K562 (cell line): Measurements from ENCODE around the gene RCC2. TPM values are rescaled to one million over a fixed set of nuclear protein-coding genes. Genes with fewer than 3 reads are reported as not detected.

ENCODE experiments used
- ATAC-seq: fragments of 200-7000 bp; cut with Tn5 transposase; 3 replicates; pipeline ENCODE4 v1.9.1; 2020; ENCODE audit warnings: moderate library complexity
- BruUV-seq: library from RNA; stranded (reverse); fragments of 400-500 nt; replicated peaks from 2 replicates; lab custom pipeline; 2021; lab: Mats Ljungman, UMichigan
- CTCF ChIA-PET: fragments of 300-600 bp; formaldehyde crosslinking; extraction: SDS; loops from one replicate; lab custom pipeline; 2021; ENCODE audit warnings: low intra/inter-chr PET ratio; lab: Yijun Ruan, JAX
- POLR2A ChIA-PET: fragments of 300-600, 350-650 bp; sonication (Branson Sonifier 250); formaldehyde crosslinking; extraction: SDS; loops from one replicate; lab custom pipeline; 2021; ENCODE audit warnings: antibody characterized with exemption, inconsistent platforms; lab: Yijun Ruan, JAX
- DNase-seq, 4 experiments: peaks; one replicate each; pipeline versions ENCODE4 v3.0.0 to v3.0.0-alpha.2; 2011 to 2018; ENCODE audit warnings: low spot score in 3 of 4, mixed read lengths in 3 of 4; ENCODE audit errors: extremely low read depth in 1 of 4
- FAIRE-seq: peaks from 2 replicates; lab custom pipeline; 2011; peaks lifted over from hg19 to GRCh38; lab: Jason Lieb, UNC
- H2AFZ ChIP-seq: 2 replicates; pipeline ENCODE4 v1.6.0; 2011; ENCODE audit warnings: low read depth, low read length, control low read depth, inconsistent platforms
- H3K27ac ChIP-seq: fragments of 200-600 bp; 3 replicates; pipeline ENCODE4 v1.8.0; 2011; ENCODE audit warnings: low read depth, mild to moderate bottlenecking, control low read depth, inconsistent platforms, low read length, moderate library complexity, mixed read lengths; ENCODE audit errors: extremely low read depth
- H3K27me3 ChIP-seq, 2 experiments: fragments of 300-600 bp in 1 of 2; 2 replicates in 1 of 2; 3 replicates in 1 of 2; pipeline versions ENCODE4 v1.6.0 to v1.8.0; 2011; ENCODE audit warnings: inconsistent platforms in 2 of 2, low read length in 2 of 2, mild to moderate bottlenecking in 1 of 2, mixed read lengths in 1 of 2, moderate library complexity in 1 of 2; ENCODE audit not compliant: control insufficient read depth in 2 of 2, insufficient read depth in 2 of 2
- H3K36me3 ChIP-seq: fragments of 300-600 bp; 3 replicates; pipeline ENCODE4 v1.8.0; 2011; ENCODE audit warnings: mild to moderate bottlenecking, low read length, inconsistent platforms; ENCODE audit not compliant: control insufficient read depth, insufficient read depth
- H3K4me1 ChIP-seq, 2 experiments: fragments of 200-600 bp in 1 of 2; replicated peaks in 1 of 2; 2 replicates in 1 of 2; 3 replicates in 1 of 2; pipeline versions ENCODE4 v1.5.1 to v1.8.0; 2011; ENCODE audit warnings: inconsistent platforms in 2 of 2, low read length in 2 of 2, mild to moderate bottlenecking in 1 of 2, mixed read lengths in 1 of 2, moderate library complexity in 1 of 2; ENCODE audit not compliant: control insufficient read depth in 2 of 2, insufficient read depth in 2 of 2
- H3K4me2 ChIP-seq: 2 replicates; pipeline ENCODE4 v1.6.1; 2011; ENCODE audit warnings: low read length, control low read depth, inconsistent platforms, mixed read lengths; ENCODE audit not compliant: insufficient read depth
- H3K4me3 ChIP-seq: fragments of 200-600 bp; sonication (generic), shearing (Covaris generic); 2 replicates; pipeline ENCODE4 v1.5.1; 2016; ENCODE audit warnings: control low read depth, inconsistent platforms
- H3K79me2 ChIP-seq: fragments of 200-600 bp; 3 replicates; pipeline ENCODE4 v1.8.0; 2011; ENCODE audit warnings: low read length, inconsistent platforms; ENCODE audit not compliant: control insufficient read depth, insufficient read depth
- H3K9ac ChIP-seq, 2 experiments: 2 replicates each; pipeline versions ENCODE4 v1.6.0 to v1.6.1; 2011; ENCODE audit warnings: low read depth in 2 of 2, low read length in 2 of 2, control low read depth in 1 of 2, inconsistent platforms in 1 of 2, mild to moderate bottlenecking in 1 of 2, mixed read lengths in 1 of 2; ENCODE audit not compliant: insufficient read depth in 1 of 2
- H3K9me1 ChIP-seq: one replicate; pipeline ENCODE4 v1.6.0; 2011; ENCODE audit warnings: inconsistent platforms, mild to moderate bottlenecking, low read length, moderate library complexity; ENCODE audit not compliant: control insufficient read depth, insufficient read depth
- H3K9me3 ChIP-seq: replicated peaks from 2 replicates; pipeline ENCODE4 v1.5.1; 2011; ENCODE audit warnings: low read depth, low read length, inconsistent platforms; ENCODE audit not compliant: control insufficient read depth, insufficient read depth
- H4K20me1 ChIP-seq: replicated peaks from 2 replicates; pipeline ENCODE4 v1.6.1; 2011; ENCODE audit warnings: low read length, inconsistent platforms, mixed read lengths; ENCODE audit not compliant: control insufficient read depth, insufficient read depth
- CEBPG ChIP-seq, 3 experiments: fragments of 200-800 bp in 1 of 3; sonication (Bioruptor generic) in 1 of 3; sonication (generic) in 1 of 3; formaldehyde crosslinking in 1 of 3; IDR thresholded peaks in 2 of 3; conservative IDR thresholded peaks in 1 of 3; 2 replicates each; pipeline versions ENCODE4 v1.6.1 to v1.8.0; 2016 to 2022; ENCODE audit warnings: missing compliant biosample characterization in 2 of 3, missing genetic modification characterization in 2 of 3, mild to moderate bottlenecking in 1 of 3, missing genetic modification reagents in 1 of 3
- POLR2G ChIP-seq: fragments of 200-400 bp; formaldehyde crosslinking; IDR thresholded peaks from 2 replicates; pipeline ENCODE4 v1.6.1; 2017; ENCODE audit warnings: low read depth, mild to moderate bottlenecking, antibody characterized with exemption, low read length, moderate library complexity
- SIN3A ChIP-seq, 2 experiments: fragments of 150-350 bp in 1 of 2; IDR thresholded peaks; 2 replicates each; pipeline ENCODE4 v1.6.1; 2011 to 2016; ENCODE audit warnings: borderline replicate concordance in 2 of 2, low read depth in 2 of 2, low read length in 2 of 2, mild to moderate bottlenecking in 2 of 2, moderate library complexity in 2 of 2; ENCODE audit not compliant: control insufficient read depth in 1 of 2
- STAG1 ChIP-seq: sonication (generic); formaldehyde crosslinking; IDR thresholded peaks from 2 replicates; pipeline ENCODE4 v1.5.0; 2020; ENCODE audit warnings: missing genetic modification reagents, borderline replicate concordance
- WGBS: fragments of 100-300 bp; shearing (Covaris generic); methylation state at CpG from one replicate; pipeline ENCODE4 v1.1.6; 2016; ENCODE audit warnings: low coverage, mixed read lengths; ENCODE audit not compliant: insufficient coverage; ENCODE audit errors: missing lambda C conversion rate; 5-methylcytosine and 5-hydroxymethylcytosine counted together
- in situ Hi-C: fragments of 300-500 bp; cut with MboI; formaldehyde crosslinking; loops from 4 replicates; pipeline ENCODE4 v1.15.0; 2018; ENCODE audit warnings: inconsistent platforms, mixed read lengths
- intact Hi-C: fragments of 100-400 bp; cut with micrococcal nuclease; formaldehyde crosslinking; loops from 2 replicates; pipeline ENCODE4 v1.14.2; 2022
- polyA plus RNA-seq, 8 experiments: library from polyadenylated mRNA; depleted of rRNA in 4 of 8; stranded (reverse) in 5 of 8; unstranded in 3 of 8; fragments of >200 nt; fragmentation: Nextera tagmentation in 2 of 8; fragmentation: Illumina TruSeq in 1 of 8; extraction: Ambion mirVana in 2 of 8; extraction: Trizol in 1 of 8; gene quantifications; 2 replicates each; pipeline versions ENCODE4 v1.2.1 to v1.2.3, GENCODE V29; 2011 to 2014; ENCODE audit warnings: inconsistent platforms in 1 of 8, missing spikeins in 1 of 8
- total RNA-seq, 7 experiments: library from RNA; depleted of rRNA in 6 of 7; stranded (reverse); fragments of >200 nt in 6 of 7; fragmentation: Illumina TruSeq in 2 of 7; extraction: Trizol in 2 of 7; gene quantifications; 2 replicates each; pipeline versions ENCODE4 v1.2.1 to v1.2.3, GENCODE V29; 2011 to 2021; ENCODE audit warnings: low replicate concordance in 1 of 7

The RCC2 gene
- total and polyA plus RNA-seq, 9 of the 15 experiments (the other 6 are each of a cell fraction or from before 2014, with no cell fraction given) = 31.8 to 292 (median 116) TPM

DNA sequence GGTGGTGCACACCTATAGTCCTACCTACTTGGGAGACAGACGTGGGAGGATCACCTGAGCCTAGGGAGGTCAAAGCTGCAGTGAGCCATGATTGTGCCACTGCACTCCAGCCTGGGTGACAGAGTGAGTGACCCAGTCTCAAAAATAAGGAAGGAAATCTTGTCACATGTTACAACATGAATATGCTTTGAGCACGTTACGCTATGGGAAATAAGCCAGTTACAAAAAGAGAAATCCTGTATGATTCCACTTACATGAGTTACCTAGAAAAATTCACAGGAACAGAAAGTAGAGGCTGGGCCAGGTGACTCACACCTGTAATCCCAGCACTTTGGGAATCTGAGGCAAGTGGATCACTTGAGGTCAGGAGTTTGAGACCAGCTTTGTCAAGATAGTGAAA lies 74.2 kb downstream of the RCC2 start:
- no peak overlapping the region for H3K27ac ChIP-seq
- H3K9ac ChIP-seq = no peak overlapping the region
- in situ Hi-C loops (no loop called here), intact Hi-C loops (no loop called here)
- H3K9me1 ChIP-seq = no peaks in the 10 kb centered on the region
- POLR2A ChIA-PET = interaction anchor here (1.0 to 1.2 kb wide), 2 partner anchors 10 to 22 kb away, joined by 3 read pairs; no protein-coding TSS in a partner anchor
- FAIRE-seq = no peak
- ATAC-seq = no peak
- H3K9me3 ChIP-seq = no peaks in the 10 kb centered on the region
- CTCF ChIA-PET = no interaction called here
- no peaks in the 10 kb centered on the region for H4K20me1 ChIP-seq
- no peak for DNase-seq
- no peaks in the 10 kb centered on the region for H3K36me3 ChIP-seq
- peaks cover 31 to 45% of the 10 kb centered on the region in 2 experiments for H3K27me3 ChIP-seq
- TF ChIP-seq SIN3A (IDR thresholded peaks at IDR 0.05; ENCODE audit: borderline replicate concordance in 2 of 2, control insufficient read depth in 1 of 2, low read depth in 2 of 2, low read length in 2 of 2) (no peak), POLR2G (no peak), STAG1 (CRISPR knock-in tag) (no peak), CEBPG (CRISPR knock-in tag; IDR thresholded peaks at IDR 0.05) (no peak), CEBPG (tag; conservative IDR thresholded peaks at IDR 0.05 in 1 of 2, IDR thresholded peaks at IDR 0.05 in 1 of 2) (no peak)
- 11% methylated on average over 3 of the region's 3 CpGs for WGBS
- no peak overlapping the region for H3K4me2 ChIP-seq
- BruUV-seq = no TSS peak
- H3K4me3 ChIP-seq = no peak overlapping the region
- H2AFZ ChIP-seq = no peak overlapping the region
- peaks cover 6% of the 10 kb centered on the region in 2 experiments; a peak in 4 of 5 replicates for H3K4me1 ChIP-seq
- H3K79me2 ChIP-seq = no peaks in the 10 kb centered on the region

DNA sequence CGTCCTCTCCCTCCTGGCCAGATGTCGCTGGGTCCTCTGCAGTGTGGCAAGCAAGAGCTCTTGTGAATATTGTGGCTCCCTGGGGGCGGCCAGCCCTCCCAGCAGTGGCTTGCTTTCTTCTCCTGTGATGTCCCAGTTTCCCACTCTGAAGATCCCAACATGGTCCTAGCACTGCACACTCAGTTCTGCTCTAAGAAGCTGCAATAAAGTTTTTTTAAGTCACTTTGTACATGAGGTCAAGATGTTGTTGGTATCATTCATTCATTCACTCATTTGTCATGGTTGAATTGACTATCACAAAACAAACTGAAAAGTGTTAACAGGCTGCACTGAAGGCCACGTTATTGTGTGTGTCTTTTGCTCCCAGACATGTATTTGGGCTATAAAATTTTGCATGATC lies 75.7 kb downstream of the RCC2 start:
- intact Hi-C loops = no loop called here
- H4K20me1 ChIP-seq = no peaks in the 10 kb centered on the region
- FAIRE-seq (no peak), ATAC-seq (no peak), DNase-seq (no peak)
- BruUV-seq = no TSS peak
- ChIA-PET CTCF (no interaction called here), POLR2A (interaction anchor here (0.6 kb wide), 1 partner anchor 44 kb away, joined by 3 read pairs; no protein-coding TSS in a partner anchor)
- no peak overlapping the region for H3K27ac ChIP-seq
- H3K9me1 ChIP-seq = no peaks in the 10 kb centered on the region
- H2AFZ ChIP-seq = no peak overlapping the region
- peaks cover 15 to 20% of the 10 kb centered on the region in 2 experiments; a peak in 4 of 5 replicates for H3K4me1 ChIP-seq
- H3K9ac ChIP-seq = no peak overlapping the region
- no peak overlapping the region for H3K4me3 ChIP-seq
- in situ Hi-C loops = no loop called here
- no peaks in the 10 kb centered on the region for H3K79me2 ChIP-seq
- no peak overlapping the region for H3K4me2 ChIP-seq
- 0% methylated on average over 4 of the region's 4 CpGs for WGBS
- H3K9me3 ChIP-seq = no peaks in the 10 kb centered on the region
- H3K27me3 ChIP-seq = peaks cover 22 to 36% of the 10 kb centered on the region in 2 experiments
- no peaks in the 10 kb centered on the region for H3K36me3 ChIP-seq
